C4-2B (cell line): ENCODE data around the gene SLC9B2.

ENCODE experiments used
- CTCF ChIP-seq: fragments of 450-650 bp; conservative IDR thresholded peaks from 2 replicates; pipeline ENCODE4 v1.5.1; 2017; ENCODE audit warnings: mild to moderate bottlenecking
- ZFX ChIP-seq: fragments of 450-650 bp; IDR thresholded peaks from 2 replicates; pipeline ENCODE4 v1.6.1; 2017

- TF ChIP-seq CTCF, result no peak
- no peak for TF ChIP-seq ZFX
Measured at GRCh38 chr4:103024996-103025395, 51.6 kb downstream of the SLC9B2 start.
